Upper lobe of right lung (tissue), 1 donor: Measurements from ENCODE around the gene PRR5L. TPM values are rescaled to one million over a fixed set of nuclear protein-coding genes. Genes with fewer than 3 reads are reported as not detected.
"Not testable (repeated sequence)": the region's sequence is repeated elsewhere in the genome, so short reads cannot be mapped to it uniquely, and the experiment has no call there.

Experiments
- ATAC-seq: fragments of 200-7000 bp; cut with Tn5 transposase; one replicate; pipeline ENCODE4 v1.9.1; 2020; ENCODE audit warnings: mild to moderate bottlenecking, moderate library complexity
- DNase-seq: peaks from one replicate; pipeline ENCODE4 v3.0.0-alpha.2; 2020
- H3K27ac ChIP-seq: fragments of 200-600 bp; one replicate; pipeline ENCODE4 v1.8.0; 2022
- H3K27me3 ChIP-seq: fragments of 200-600 bp; one replicate; pipeline ENCODE4 v1.8.0; 2022; ENCODE audit warnings: mild to moderate bottlenecking
- H3K36me3 ChIP-seq: fragments of 200-600 bp; one replicate; pipeline ENCODE4 v1.8.0; 2022
- H3K4me1 ChIP-seq: fragments of 200-600 bp; one replicate; pipeline ENCODE4 v1.8.0; 2022
- H3K4me3 ChIP-seq: fragments of 200-600 bp; one replicate; pipeline ENCODE4 v1.8.0; 2022; ENCODE audit warnings: mild to moderate bottlenecking
- H3K9me3 ChIP-seq: fragments of 200-600 bp; one replicate; pipeline ENCODE4 v1.8.0; 2022
- intact Hi-C: fragments of 100-400 bp; cut with DNase I; formaldehyde crosslinking; loops from one replicate; pipeline ENCODE4 v1.11.0; 2022
- total RNA-seq: library from RNA; stranded (reverse); fragmentation: NEBNext Ultra II Directional; extraction: Animal tissue kit (Norgen Biotek cat#: 25700); gene quantifications from one replicate; pipeline ENCODE4 v1.2.1, GENCODE V29; 2021
- TF ChIP-seq, protein P1 (sequence below): fragments of 200-600 bp; IDR thresholded peaks from one replicate; pipeline ENCODE4 v1.8.0; 2022; ENCODE audit warnings: antibody characterized with exemption
- donor health status: DM: no; HTN: yes; CAD: no; lungs with severe emphysema.

Gene PRR5L
- total RNA-seq, 1 donor from 2014 or later, result 24.5 TPM

DNA sequence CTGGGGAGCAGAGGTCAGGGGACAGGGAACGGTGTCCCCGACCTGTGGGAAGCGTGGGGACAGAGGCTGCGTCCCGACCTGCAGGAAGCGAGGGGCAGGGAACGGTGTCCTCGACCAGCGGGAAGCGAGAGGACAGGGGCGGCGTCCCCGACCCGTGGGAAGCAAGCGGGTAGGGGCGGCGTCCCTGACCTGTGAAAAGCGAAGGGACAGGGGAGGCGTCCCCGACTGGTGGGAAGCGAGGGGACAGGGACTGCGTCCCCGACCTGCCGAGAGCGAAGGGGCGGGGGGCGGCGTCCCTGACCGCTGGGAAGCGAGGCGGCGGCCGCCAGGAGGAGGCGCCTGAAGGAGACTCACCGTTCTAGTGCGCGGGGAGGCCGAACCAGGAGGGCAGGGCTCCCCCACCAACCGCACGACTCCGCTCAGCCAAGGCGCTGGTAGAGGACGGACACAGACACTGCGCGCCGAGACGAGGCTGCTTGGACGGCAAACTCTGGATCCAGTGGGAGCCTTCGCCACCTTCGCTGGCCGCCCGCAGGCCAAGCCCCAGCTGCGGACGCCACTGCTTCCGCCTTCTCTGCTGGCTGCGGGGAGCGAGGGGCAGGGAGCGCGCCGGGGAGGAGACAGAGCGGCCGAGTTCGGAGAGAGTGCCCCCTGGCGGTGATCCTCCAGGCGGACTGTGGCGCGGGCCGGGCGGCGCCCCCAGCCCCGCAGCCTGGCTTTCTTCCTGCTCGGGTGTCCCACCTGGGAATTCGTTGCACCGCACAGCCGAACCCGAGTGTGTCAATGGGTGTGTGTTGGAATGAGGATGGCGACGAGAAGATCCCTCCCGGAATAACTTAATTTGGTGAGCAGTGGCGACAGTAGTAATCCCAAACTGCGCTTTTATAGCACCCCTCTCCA is 213.9 kb downstream of the PRR5L start, which contains the start of gene TRAF6:
TSS of gene TRAF6 (minus strand) at position 579 of the 900 bp plus-strand sequence. CDS start 8,757 bp downstream, outside the sequence.
- DNase-seq (peak; percentile 96), ATAC-seq (peak; percentile 99)
- H3K36me3 ChIP-seq, result no peaks in the 10 kb centered on the region
- H3K4me3 ChIP-seq, result peak within 1 kb of the TSS; percentile 99
- peaks cover 13% of the 10 kb centered on the region for H3K4me1 ChIP-seq
- intact Hi-C loops, result no loop called here
- peak within 1 kb of the TSS; percentile 97 for H3K27ac ChIP-seq
- no peaks in the 10 kb centered on the region for H3K9me3 ChIP-seq
- no peaks in the 10 kb centered on the region for H3K27me3 ChIP-seq
- TF ChIP-seq, protein P1, sequence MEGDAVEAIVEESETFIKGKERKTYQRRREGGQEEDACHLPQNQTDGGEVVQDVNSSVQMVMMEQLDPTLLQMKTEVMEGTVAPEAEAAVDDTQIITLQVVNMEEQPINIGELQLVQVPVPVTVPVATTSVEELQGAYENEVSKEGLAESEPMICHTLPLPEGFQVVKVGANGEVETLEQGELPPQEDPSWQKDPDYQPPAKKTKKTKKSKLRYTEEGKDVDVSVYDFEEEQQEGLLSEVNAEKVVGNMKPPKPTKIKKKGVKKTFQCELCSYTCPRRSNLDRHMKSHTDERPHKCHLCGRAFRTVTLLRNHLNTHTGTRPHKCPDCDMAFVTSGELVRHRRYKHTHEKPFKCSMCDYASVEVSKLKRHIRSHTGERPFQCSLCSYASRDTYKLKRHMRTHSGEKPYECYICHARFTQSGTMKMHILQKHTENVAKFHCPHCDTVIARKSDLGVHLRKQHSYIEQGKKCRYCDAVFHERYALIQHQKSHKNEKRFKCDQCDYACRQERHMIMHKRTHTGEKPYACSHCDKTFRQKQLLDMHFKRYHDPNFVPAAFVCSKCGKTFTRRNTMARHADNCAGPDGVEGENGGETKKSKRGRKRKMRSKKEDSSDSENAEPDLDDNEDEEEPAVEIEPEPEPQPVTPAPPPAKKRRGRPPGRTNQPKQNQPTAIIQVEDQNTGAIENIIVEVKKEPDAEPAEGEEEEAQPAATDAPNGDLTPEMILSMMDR, result peak; percentile 93

DNA sequence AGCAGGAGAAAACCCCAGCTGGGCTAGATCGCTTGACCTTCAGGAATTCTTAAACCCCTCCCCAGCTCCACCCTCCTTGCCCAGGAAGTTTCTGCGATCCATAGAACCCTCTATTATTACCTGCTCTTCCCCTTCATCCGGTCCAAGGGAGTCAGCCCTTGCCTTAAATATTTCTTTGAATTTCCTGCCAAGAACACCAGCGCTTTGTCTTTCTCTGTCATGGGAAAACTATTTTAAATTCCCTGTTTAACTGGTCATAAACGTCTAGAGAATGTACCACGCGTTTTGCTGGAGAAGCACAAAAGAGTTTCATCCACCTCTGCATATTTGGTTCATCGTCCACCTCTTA is 214.5 kb downstream of the PRR5L start:
- H3K4me3 ChIP-seq, result peak overlapping the region; percentile 99
- H3K9me3 ChIP-seq, result no peaks in the 10 kb centered on the region
- DNase-seq (no peak), ATAC-seq (no peak)
- H3K36me3 ChIP-seq, result no peaks in the 10 kb centered on the region
- peaks cover 13% of the 10 kb centered on the region for H3K4me1 ChIP-seq
- TF ChIP-seq, protein P1, result no peak
- peak overlapping the region; percentile 97 for H3K27ac ChIP-seq
- intact Hi-C loops, result no loop called here
- no peaks in the 10 kb centered on the region for H3K27me3 ChIP-seq

GRCh38 chr11:36511062-36511461 is 215.0 kb downstream of the PRR5L start:
- ATAC-seq, H3K27me3 ChIP-seq, H3K27ac ChIP-seq, DNase-seq, H3K9me3 ChIP-seq, intact Hi-C loops, H3K4me3 ChIP-seq, H3K36me3 ChIP-seq: not testable (repeated sequence)
- peaks cover 13% of the 10 kb centered on the region for H3K4me1 ChIP-seq

DNA sequence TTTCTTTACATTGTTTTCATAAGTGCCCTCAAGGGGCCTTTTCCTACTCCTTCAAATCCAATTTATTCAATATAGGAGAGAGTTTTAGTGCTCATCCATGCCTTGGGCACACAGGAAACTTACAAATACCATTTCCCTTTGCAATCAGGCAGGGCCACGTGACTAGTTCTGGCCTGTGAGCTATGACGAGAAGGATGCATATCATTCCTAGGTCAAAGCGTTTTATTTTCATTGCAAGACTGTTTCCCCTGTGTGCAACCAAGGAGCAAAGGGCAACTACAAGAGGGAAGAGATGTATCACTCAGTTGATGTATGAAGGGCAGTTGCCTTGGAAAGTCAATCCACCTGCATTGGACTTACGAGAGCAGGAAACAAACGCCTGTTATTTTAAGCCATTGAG is 215.9 kb downstream of the PRR5L start:
- TF ChIP-seq, protein P1, result no peak
- H3K4me1 ChIP-seq, result peaks cover 13% of the 10 kb centered on the region
- H3K36me3 ChIP-seq, result no peaks in the 10 kb centered on the region
- no peak overlapping the region for H3K27ac ChIP-seq
- no peak overlapping the region for H3K4me3 ChIP-seq
- no peaks in the 10 kb centered on the region for H3K9me3 ChIP-seq
- ATAC-seq (no peak), DNase-seq (no peak)
- no peaks in the 10 kb centered on the region for H3K27me3 ChIP-seq
- intact Hi-C loops, result no loop called here

GRCh38 chr11:36513965-36514364 is 217.9 kb downstream of the PRR5L start:
- ATAC-seq (no peak), DNase-seq (no peak)
- H3K36me3 ChIP-seq, result no peaks in the 10 kb centered on the region
- no peak overlapping the region for H3K27ac ChIP-seq
- H3K4me1 ChIP-seq, result no peaks in the 10 kb centered on the region
- H3K9me3 ChIP-seq, result no peaks in the 10 kb centered on the region
- intact Hi-C loops, result no loop called here
- no peak overlapping the region for H3K4me3 ChIP-seq
- TF ChIP-seq, protein P1, result no peak
- H3K27me3 ChIP-seq, result no peaks in the 10 kb centered on the region

Other genes starting within 250 kb of the PRR5L start
- 74.5 TPM for gene COMMD9, start 6.9 kb upstream of the PRR5L start, total RNA-seq
- 13.5 TPM for gene TRAF6, start 214.0 kb downstream of the PRR5L start, total RNA-seq